HG03571 (cell line): ENCODE measurements around the gene IQGAP1.
"Not testable (repeated sequence)": the region's sequence is repeated elsewhere in the genome, so short reads cannot be mapped to it uniquely, and the experiment has no call there.

Source experiments
- ATAC-seq: cut with Tn5 transposase; IDR thresholded peaks from one replicate; pipeline ENCODE4 v1.9.1; 2021; ENCODE audit not compliant: unreplicated experiment

Gene IQGAP1

DNA sequence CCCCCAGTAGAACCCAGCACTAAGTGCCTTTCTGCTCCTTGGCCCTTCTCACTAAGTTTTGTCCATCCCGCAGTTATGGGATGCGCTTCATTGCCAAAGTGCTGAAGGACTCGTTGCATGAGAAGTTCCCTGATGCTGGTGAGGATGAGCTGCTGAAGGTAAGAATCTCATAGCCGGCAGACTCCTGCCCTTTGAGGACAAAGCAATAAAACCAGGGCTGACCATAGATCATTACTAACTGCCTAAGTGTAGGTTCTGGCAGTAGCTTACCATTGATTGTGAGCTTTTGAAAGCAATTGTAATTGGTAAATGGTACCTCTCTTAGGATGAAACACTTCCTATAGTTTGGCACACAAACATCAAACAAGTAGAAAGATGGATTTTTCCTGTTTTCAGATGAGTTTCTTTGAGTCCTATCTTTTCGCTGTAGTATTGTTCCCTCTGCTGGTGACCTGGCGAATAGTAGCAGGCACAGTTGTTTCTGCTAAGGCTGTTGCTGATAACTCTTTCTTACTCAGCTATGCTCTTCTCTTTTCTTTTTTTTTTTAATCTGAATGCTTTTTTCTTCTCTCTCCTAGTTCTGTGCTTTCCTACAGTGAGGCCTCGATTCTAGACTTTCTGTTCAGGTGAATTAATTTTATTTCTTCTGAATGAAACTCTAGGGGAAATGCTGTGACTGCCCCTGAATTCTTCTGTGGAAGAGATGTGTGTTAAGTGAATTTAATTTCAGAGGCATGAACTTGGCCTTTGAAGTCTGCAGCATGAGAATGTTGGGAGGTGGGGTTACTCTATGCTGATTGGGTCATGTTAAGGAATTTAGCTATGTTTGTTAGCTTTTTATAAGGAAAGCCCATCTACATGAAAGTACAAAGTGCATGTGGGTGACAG, 94.3 kb downstream of the IQGAP1 start:
- ATAC-seq = no peak

DNA sequence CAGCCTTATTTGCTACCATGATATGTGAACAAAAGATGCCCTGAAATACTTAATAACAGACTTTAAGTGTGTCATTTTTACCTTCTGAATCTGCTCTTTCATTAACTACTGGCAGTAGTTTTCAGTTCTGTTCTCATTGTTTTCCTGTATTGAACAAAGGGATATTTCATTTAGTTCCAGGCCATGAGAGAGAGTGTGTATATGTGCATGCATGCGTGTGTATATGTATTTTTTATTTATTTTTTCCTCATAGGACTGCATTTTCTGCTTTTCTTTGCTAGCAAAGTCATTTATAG, 94.9 kb downstream of the IQGAP1 start:
- ATAC-seq = no peak

DNA sequence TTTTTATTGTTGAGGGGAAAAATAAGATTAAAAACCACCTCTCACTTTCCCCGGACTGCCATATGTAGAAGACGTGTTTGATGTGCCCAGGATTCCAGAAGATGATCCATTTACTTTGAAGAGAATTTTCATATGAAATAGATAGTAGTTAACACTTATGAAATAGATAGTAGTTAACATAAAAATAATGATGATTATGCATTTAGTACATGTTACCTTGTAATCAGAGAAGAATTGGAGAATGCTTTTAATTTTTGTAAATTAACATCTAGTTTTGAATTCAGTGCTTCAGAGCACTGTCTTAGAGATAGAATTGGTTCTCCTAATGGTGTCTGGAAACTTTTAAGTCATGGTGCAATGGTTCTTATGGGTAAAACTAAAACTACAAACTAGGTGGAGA, 95.6 kb downstream of the IQGAP1 start:
- ATAC-seq = no peak

DNA sequence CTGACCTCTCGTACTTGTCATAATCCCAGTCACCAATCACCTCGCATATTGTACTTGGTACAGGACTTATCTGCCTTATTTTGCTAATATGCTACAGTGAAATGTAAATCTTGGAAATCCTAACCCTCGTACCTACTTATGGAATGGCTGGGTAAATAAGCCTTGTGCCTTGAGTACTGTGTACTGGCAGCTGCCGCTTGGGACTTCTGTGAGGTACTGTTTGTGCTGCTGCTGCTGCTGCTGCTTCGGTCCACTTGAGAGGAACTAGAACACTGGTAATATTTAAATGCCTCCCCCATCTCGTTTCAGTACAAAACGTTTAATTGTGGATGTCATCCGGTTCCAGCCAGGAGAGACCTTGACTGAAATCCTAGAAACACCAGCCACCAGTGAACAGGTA, 99.1 kb downstream of the IQGAP1 start:
- ATAC-seq = no peak

- ATAC-seq = no peak
These were observed 101.5 kb downstream of the IQGAP1 start for GRCh38 chr15:90489514-90489913.

DNA sequence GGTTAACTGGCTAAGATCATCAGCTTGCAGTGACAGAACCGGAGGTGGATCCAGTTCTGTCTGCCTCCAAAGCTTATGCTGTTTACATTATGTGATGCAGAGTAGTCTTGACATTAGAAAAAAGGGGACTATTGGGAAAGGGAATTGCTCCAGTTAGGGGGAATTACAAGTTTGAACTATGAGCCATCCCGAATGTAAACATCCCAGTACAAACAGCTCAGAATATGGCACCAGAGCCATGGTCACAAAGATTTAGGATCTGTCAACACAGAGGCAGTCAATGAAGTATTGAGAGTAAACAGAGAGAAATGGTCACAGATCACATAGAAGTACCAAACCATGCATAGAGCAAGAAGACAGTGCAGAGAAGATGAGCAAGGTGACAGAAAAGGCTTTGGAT, 101.9 kb downstream of the IQGAP1 start:
- no peak for ATAC-seq

GRCh38 chr15:90493647-90494046, 105.6 kb downstream of the IQGAP1 start:
- ATAC-seq = no peak

GRCh38 chr15:90495067-90495466, 107.0 kb downstream of the IQGAP1 start:
- ATAC-seq = no peak

GRCh38 chr15:90496791-90497190, 108.7 kb downstream of the IQGAP1 start:
- ATAC-seq = no peak

DNA sequence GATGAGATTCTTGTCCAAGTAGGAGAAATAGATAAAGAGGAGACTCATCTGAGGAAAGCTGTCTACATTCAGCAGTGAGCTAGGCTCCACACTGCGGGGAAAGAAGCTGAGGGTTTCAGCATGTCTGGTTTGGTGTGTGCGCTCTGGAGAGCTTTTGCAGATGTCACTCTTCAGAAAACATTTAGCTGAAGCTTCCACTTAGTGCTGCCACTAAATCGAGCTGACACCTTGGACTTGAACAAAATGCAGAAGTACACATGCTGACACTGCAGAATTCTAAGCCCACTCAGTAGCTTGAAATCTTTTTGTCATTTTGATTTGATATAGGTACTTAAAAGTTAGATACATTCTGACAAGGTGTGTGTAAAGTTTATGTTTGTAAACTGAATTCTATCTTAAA, 109.3 kb downstream of the IQGAP1 start:
- ATAC-seq = no peak

GRCh38 chr15:90497912-90498311, 109.9 kb downstream of the IQGAP1 start:
- no peak for ATAC-seq

DNA sequence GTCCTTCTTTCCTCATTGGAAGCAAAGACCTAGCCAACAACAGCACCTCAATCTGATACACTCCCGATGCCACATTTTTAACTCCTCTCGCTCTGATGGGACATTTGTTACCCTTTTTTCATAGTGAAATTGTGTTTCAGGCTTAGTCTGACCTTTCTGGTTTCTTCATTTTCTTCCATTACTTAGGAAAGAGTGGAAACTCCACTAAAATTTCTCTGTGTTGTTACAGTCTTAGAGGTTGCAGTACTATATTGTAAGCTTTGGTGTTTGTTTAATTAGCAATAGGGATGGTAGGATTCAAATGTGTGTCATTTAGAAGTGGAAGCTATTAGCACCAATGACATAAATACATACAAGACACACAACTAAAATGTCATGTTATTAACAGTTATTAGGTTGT, 112.1 kb downstream of the IQGAP1 start:
- ATAC-seq = no peak

DNA sequence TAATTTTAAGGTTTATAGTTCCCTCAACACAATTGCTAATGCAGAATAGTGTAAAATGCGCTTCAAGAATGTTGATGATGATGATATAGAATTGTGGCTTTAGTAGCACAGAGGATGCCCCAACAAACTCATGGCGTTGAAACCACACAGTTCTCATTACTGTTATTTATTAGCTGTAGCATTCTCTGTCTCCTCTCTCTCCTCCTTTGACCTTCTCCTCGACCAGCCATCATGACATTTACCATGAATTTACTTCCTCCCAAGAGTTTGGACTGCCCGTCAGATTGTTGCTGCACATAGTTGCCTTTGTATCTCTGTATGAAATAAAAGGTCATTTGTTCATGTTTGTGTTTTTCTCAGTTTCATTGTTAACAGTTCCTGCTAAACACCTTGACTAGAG, 113.9 kb downstream of the IQGAP1 start:
- no peak for ATAC-seq

- ATAC-seq = not testable (repeated sequence)
These were observed 122.7 kb downstream of the IQGAP1 start for GRCh38 chr15:90510781-90511180.

DNA sequence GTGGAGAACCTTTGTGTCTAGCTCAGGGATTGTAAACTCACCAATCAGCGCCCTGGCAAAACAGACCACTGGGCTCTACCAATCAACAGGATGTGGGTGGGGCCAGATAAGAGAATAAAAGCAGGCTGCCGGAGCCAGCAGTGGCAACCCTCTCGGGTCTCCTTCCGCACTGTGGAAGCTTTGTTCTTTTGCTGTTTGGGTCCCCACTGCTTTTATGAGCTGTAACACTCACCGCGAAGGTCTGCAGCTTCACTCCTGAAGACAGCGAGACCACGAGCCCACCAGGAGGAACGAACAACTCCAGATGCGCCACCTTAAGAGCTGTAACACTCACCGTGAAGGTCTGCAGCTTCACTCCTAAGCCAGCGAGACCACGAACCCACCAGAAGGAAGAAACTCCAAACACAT, 123.2 kb downstream of the IQGAP1 start:
- not testable (repeated sequence) for ATAC-seq

DNA sequence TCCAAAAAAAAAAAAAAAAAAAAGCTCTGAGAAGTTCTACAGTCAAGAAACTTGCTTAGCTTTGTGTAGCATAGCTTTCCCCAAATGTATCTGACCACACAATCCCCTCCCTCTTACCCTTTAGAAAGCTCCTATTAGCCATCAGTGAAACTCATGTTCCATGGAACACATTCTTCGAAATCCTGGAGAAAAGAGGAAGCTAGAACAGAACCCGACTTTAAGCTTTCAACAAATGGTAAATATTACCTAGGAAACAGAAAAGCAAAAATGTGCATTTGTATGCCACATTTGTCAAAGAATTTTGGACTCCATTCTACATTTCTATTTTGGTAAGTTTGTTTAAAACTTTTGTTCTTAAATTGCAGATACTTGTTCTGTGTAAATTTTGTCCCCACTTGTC, 124.2 kb downstream of the IQGAP1 start:
- no peak for ATAC-seq

- ATAC-seq = no peak
These were observed 124.9 kb downstream of the IQGAP1 start for GRCh38 chr15:90512981-90513380.

DNA sequence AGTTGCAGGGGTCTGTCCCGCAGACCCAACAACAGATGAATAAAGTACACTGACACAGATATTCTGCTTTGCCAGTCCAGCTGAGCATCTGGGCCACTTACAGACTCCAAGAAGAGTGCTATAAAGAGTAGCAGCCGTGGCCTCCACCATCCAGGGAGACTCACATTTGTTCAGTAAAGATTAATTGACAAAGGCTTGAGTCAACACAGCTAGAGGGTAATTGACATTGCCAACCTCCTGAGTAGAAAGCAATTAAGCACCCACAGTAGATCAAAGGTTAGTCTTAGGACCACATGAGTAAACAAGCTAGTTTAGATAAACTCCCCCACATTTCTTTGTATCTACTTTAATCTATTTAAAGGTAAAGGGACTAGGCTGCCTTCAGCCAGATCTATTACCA, 125.4 kb downstream of the IQGAP1 start:
- no peak for ATAC-seq

GRCh38 chr15:90513893-90514292, 125.9 kb downstream of the IQGAP1 start:
- not testable (repeated sequence) for ATAC-seq

GRCh38 chr15:90519688-90520087, 131.6 kb downstream of the IQGAP1 start:
- no peak for ATAC-seq

GRCh38 chr15:90520365-90520764, 132.3 kb downstream of the IQGAP1 start:
- no peak for ATAC-seq

- ATAC-seq = no peak
These were observed 135.3 kb downstream of the IQGAP1 start for GRCh38 chr15:90523373-90523772.
